ENCODE data around the gene MRPL48.

DNA sequence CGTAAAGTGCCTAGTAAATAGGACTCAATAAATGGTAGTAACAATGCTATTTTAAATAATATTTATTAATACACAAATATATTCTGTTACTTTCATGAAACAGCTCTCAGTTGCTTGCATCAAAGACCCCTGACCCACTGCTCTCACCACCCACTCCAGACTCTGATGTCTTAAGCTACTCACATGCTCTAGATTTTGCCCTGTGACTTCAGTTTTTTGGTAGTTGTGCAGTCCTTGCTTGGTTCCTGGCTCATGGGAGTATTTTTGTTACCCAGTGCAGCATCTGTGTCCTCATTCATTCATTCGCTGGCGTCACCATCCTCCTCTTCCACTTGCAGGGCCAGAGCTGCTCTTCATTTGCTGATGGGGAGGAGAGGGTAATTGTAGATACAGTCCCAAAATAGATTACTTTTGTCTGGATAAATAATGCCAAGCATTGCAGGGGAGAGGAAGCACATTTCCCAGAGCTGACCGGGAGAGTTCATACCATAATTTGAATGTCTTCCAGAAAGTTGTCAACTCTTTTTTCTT, 12.7 kb downstream of the MRPL48 start:
- TF ChIP-seq, protein P1, sequence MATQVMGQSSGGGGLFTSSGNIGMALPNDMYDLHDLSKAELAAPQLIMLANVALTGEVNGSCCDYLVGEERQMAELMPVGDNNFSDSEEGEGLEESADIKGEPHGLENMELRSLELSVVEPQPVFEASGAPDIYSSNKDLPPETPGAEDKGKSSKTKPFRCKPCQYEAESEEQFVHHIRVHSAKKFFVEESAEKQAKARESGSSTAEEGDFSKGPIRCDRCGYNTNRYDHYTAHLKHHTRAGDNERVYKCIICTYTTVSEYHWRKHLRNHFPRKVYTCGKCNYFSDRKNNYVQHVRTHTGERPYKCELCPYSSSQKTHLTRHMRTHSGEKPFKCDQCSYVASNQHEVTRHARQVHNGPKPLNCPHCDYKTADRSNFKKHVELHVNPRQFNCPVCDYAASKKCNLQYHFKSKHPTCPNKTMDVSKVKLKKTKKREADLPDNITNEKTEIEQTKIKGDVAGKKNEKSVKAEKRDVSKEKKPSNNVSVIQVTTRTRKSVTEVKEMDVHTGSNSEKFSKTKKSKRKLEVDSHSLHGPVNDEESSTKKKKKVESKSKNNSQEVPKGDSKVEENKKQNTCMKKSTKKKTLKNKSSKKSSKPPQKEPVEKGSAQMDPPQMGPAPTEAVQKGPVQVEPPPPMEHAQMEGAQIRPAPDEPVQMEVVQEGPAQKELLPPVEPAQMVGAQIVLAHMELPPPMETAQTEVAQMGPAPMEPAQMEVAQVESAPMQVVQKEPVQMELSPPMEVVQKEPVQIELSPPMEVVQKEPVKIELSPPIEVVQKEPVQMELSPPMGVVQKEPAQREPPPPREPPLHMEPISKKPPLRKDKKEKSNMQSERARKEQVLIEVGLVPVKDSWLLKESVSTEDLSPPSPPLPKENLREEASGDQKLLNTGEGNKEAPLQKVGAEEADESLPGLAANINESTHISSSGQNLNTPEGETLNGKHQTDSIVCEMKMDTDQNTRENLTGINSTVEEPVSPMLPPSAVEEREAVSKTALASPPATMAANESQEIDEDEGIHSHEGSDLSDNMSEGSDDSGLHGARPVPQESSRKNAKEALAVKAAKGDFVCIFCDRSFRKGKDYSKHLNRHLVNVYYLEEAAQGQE (IDR thresholded peaks at IDR 0.05) = no peak
- TF ChIP-seq, protein P2, sequence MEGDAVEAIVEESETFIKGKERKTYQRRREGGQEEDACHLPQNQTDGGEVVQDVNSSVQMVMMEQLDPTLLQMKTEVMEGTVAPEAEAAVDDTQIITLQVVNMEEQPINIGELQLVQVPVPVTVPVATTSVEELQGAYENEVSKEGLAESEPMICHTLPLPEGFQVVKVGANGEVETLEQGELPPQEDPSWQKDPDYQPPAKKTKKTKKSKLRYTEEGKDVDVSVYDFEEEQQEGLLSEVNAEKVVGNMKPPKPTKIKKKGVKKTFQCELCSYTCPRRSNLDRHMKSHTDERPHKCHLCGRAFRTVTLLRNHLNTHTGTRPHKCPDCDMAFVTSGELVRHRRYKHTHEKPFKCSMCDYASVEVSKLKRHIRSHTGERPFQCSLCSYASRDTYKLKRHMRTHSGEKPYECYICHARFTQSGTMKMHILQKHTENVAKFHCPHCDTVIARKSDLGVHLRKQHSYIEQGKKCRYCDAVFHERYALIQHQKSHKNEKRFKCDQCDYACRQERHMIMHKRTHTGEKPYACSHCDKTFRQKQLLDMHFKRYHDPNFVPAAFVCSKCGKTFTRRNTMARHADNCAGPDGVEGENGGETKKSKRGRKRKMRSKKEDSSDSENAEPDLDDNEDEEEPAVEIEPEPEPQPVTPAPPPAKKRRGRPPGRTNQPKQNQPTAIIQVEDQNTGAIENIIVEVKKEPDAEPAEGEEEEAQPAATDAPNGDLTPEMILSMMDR (IDR thresholded peaks at IDR 0.05; ENCODE audit: low read depth, low read length, missing input control) = no peak
- TF ChIP-seq GABPA (IDR thresholded peaks at IDR 0.05 in 1 of 2, conservative IDR thresholded peaks at IDR 0.05 in 1 of 2) = no peak
- no peak for TF ChIP-seq RAD21 (IDR thresholded peaks at IDR 0.05)
- no peak for TF ChIP-seq EGR1 (IDR thresholded peaks at IDR 0.05; ENCODE audit: low read depth in 2 of 2)
- TF ChIP-seq, protein P3, sequence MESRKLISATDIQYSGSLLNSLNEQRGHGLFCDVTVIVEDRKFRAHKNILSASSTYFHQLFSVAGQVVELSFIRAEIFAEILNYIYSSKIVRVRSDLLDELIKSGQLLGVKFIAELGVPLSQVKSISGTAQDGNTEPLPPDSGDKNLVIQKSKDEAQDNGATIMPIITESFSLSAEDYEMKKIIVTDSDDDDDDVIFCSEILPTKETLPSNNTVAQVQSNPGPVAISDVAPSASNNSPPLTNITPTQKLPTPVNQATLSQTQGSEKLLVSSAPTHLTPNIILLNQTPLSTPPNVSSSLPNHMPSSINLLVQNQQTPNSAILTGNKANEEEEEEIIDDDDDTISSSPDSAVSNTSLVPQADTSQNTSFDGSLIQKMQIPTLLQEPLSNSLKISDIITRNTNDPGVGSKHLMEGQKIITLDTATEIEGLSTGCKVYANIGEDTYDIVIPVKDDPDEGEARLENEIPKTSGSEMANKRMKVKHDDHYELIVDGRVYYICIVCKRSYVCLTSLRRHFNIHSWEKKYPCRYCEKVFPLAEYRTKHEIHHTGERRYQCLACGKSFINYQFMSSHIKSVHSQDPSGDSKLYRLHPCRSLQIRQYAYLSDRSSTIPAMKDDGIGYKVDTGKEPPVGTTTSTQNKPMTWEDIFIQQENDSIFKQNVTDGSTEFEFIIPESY (IDR thresholded peaks at IDR 0.05) = no peak
- TF ChIP-seq YY1 (IDR thresholded peaks at IDR 0.05) = no peak
